DND-41 (cell line): ENCODE data around the gene SYDE2.

Experiments
- EZH2 ChIP-seq: IDR thresholded peaks from 3 replicates; pipeline ENCODE4 v1.6.1; 2012; ENCODE audit warnings: borderline replicate concordance, low read depth, mild to moderate bottlenecking, moderate library complexity, low read length, inconsistent platforms; ENCODE audit not compliant: severe bottlenecking
- TF ChIP-seq, protein P1 (sequence below): IDR thresholded peaks from 2 replicates; pipeline ENCODE4 v1.5.1; 2012; ENCODE audit warnings: borderline replicate concordance, low read length, moderate library complexity, mild to moderate bottlenecking; ENCODE audit not compliant: poor library complexity, severe bottlenecking; ENCODE audit errors: extremely low read depth

DNA sequence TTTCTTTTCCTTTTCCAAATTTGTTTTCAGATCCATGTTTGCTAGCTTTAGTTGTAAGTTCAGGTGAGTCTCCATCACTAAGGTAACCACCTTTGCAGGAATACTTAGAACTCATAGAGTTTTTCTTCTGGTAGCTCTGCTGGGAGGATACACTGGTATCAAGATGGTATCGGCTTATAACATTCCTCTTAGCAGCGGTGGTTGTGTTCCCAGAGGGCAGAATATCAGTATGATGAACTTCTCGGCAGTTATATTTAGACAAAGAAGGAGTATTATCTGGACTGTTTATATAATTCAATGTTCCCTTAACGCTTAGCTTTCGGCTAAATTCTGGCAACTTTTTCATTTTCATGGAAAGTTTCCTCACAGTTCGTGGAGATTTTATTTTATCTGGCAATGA is 18.1 kb downstream of the SYDE2 start:
- no peak for TF ChIP-seq EZH2
- TF ChIP-seq, protein P1, sequence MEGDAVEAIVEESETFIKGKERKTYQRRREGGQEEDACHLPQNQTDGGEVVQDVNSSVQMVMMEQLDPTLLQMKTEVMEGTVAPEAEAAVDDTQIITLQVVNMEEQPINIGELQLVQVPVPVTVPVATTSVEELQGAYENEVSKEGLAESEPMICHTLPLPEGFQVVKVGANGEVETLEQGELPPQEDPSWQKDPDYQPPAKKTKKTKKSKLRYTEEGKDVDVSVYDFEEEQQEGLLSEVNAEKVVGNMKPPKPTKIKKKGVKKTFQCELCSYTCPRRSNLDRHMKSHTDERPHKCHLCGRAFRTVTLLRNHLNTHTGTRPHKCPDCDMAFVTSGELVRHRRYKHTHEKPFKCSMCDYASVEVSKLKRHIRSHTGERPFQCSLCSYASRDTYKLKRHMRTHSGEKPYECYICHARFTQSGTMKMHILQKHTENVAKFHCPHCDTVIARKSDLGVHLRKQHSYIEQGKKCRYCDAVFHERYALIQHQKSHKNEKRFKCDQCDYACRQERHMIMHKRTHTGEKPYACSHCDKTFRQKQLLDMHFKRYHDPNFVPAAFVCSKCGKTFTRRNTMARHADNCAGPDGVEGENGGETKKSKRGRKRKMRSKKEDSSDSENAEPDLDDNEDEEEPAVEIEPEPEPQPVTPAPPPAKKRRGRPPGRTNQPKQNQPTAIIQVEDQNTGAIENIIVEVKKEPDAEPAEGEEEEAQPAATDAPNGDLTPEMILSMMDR, result no peak
